Naive thymus-derived CD8-positive, alpha-beta T cell (primary cell): ENCODE results near the gene ITGAL. TPM values are rescaled to one million over a fixed set of nuclear protein-coding genes. Genes with fewer than 3 reads are reported as not detected.
A peak's percentile ranks its signal among the peaks of the same experiment; 100 is the strongest.
"Not testable (repeated sequence)": the region's sequence is repeated elsewhere in the genome, so short reads cannot be mapped to it uniquely, and the experiment has no call there.

Experiments used
- ATAC-seq, 2 donors: fragments of 150-1000 bp; cut with Tn5 transposase in 1 of 2; sonication (Bioruptor Pico), chemical (Tn5 transposase) in 1 of 2; 1 replicate in 1 of 2; 2 replicates in 1 of 2; pipeline ENCODE4 v1.10.0; 2021; ENCODE audit warnings: mild to moderate bottlenecking in 2 of 2, moderate library complexity in 2 of 2
- POLR2A ChIA-PET: fragments of 350-600 bp; sonication (Branson Sonifier 250); formaldehyde crosslinking; loops from one replicate; lab custom pipeline; 2021; ENCODE audit warnings: antibody characterized with exemption; lab: Charles Lee
- DNase-seq, 10 donors: peaks; one replicate each; pipeline versions ENCODE4 v3.0.0 to v3.0.0-alpha.2; 2020 to 2022
- H3K27ac Mint-ChIP-seq, 10 donors: one replicate each; pipeline ENCODE4 v1.8.0; 2020 to 2022; ENCODE audit warnings: mild to moderate bottlenecking in 10 of 10, mixed read lengths in 10 of 10, moderate library complexity in 4 of 10, inconsistent platforms in 1 of 10
- H3K27me3 Mint-ChIP-seq, 5 donors: one replicate each; pipeline ENCODE4 v1.8.0; 2021 to 2022; ENCODE audit warnings: mixed read lengths in 5 of 5
- H3K36me3 Mint-ChIP-seq, 3 donors: one replicate each; pipeline ENCODE4 v1.8.0; 2020 to 2022; ENCODE audit warnings: mixed read lengths in 3 of 3, mild to moderate bottlenecking in 2 of 3, inconsistent platforms in 1 of 3
- H3K4me1 Mint-ChIP-seq, 4 donors: one replicate each; pipeline ENCODE4 v1.8.0; 2021 to 2022; ENCODE audit warnings: mixed read lengths in 4 of 4
- H3K4me3 Mint-ChIP-seq, 10 donors: one replicate each; pipeline ENCODE4 v1.8.0; 2020 to 2022; ENCODE audit warnings: mild to moderate bottlenecking in 10 of 10, mixed read lengths in 10 of 10, moderate library complexity in 6 of 10, inconsistent platforms in 1 of 10
- H3K9me3 Mint-ChIP-seq, 9 donors: one replicate each; pipeline ENCODE4 v1.8.0; 2020 to 2022; ENCODE audit warnings: mixed read lengths in 9 of 9, mild to moderate bottlenecking in 3 of 9, inconsistent platforms in 1 of 9, moderate library complexity in 1 of 9
- polyA plus RNA-seq, 3 donors: library from polyadenylated mRNA; unstranded; fragments of 300-500 nt; fragmentation: Illumina TruSeq; gene quantifications; one replicate each; pipeline ENCODE4 v1.2.3, GENCODE V29; 2021
- total RNA-seq, 8 experiments: library from RNA in 2 of 8; stranded (reverse) in 2 of 8; gene quantifications; one replicate each; pipeline ENCODE4 v1.2.3 and lab custom pipeline; 2021 to 2026

Gene ITGAL
- total and polyA plus RNA-seq, 5 experiments from 2014 or later = 121 to 339 (median 157) TPM

DNA sequence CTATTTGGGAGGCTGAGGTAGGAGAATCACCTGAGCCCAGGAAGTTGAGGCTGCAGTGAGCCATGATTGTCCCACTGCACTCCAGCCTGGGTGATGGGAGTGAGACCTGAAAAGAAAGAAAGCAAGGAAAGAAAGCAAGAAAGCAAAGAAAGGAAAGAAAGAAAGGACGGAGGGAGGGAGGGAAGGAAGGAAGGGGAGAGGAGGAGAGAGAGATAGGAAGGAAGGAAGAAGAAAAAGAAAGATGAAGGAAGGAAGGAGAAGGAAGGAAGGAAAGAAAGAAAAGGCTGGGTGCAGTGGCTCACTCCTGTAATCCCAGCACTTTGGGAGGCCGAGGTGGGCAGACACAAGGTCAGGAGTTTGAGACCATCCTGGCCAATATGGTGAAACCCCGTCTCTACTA lies 5.2 kb downstream of the ITGAL start:
- H3K9me3 Mint-ChIP-seq, H3K27me3 Mint-ChIP-seq, ATAC-seq, DNase-seq: not testable (repeated sequence)
- peaks cover 28 to 75% (median 67%) of the 10 kb centered on the region in 4 donors for H3K4me1 Mint-ChIP-seq
- POLR2A ChIA-PET = interaction anchor here (1.0 kb wide), 1 partner anchor 33 kb away, joined by 4 read pairs; no protein-coding TSS in a partner anchor
- H3K36me3 Mint-ChIP-seq = peaks cover 4 to 91% (median 29%) of the 10 kb centered on the region in 3 donors
- H3K27ac Mint-ChIP-seq = peak overlapping the region; percentile 68 to 92 (median 88)
- H3K4me3 Mint-ChIP-seq = peak overlapping the region in 3 of 10 donors; percentile 2 to 52 (median 22)

DNA sequence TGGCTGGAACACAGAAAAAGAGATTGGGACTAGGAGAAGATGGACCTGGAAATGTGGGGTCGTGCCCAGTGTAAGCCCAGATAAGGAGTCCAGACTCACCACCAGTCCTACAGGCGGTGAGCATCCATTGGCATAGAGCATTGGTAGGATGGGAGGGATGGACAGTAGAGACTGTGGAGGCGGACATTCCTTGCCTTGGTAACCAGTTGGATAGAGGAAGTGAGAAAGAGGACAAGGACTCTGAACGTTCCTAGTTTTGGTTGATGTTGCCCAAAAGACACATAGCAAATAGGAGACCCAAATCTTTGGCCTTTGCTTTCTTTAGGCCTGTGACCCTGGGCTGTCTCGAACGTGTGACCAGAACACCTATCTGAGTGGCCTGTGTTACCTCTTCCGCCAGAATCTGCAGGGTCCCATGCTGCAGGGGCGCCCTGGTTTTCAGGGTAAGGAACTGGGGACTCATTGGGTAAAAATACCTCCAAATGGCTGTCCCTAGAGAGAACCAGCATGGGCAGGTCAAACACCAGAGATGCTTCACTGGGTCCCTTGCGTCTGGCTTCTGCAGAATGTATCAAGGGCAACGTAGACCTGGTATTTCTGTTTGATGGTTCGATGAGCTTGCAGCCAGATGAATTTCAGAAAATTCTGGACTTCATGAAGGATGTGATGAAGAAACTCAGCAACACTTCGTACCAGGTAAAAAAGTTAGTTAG lies 6.4 kb downstream of the ITGAL start:
- no peaks in the 10 kb centered on the region for H3K27me3 Mint-ChIP-seq
- peak overlapping the region in 4 of 10 donors; percentile 6 to 62 (median 21) for H3K4me3 Mint-ChIP-seq
- H3K27ac Mint-ChIP-seq = peak overlapping the region; percentile 5 to 92 (median 84)
- H3K9me3 Mint-ChIP-seq = no peaks in the 10 kb centered on the region
- H3K4me1 Mint-ChIP-seq = peaks cover 26 to 71% (median 60%) of the 10 kb centered on the region in 4 donors
- ATAC-seq (no peak), DNase-seq (no peak)
- POLR2A ChIA-PET = interaction anchor here (0.6 to 1.6 kb wide), 3 partner anchors 33 to 386 kb away, joined by 4 to 5 read pairs (median 5); partner anchors contain the start of gene SEPHS2
- H3K36me3 Mint-ChIP-seq = peaks cover 4 to 95% (median 27%) of the 10 kb centered on the region in 3 donors

DNA sequence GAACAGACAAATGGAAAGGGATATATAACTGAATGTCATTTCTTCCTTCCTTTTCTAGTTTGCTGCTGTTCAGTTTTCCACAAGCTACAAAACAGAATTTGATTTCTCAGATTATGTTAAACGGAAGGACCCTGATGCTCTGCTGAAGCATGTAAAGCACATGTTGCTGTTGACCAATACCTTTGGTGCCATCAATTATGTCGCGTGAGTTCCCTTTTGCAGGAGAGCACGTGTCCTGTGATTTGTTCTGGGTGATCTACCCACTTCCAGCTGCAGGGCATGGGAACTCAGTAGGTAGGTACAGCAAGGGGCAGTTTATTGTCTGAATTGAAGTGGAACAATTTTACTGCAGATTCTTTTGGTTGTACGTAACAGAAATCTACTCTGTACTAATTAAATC lies 8.8 kb downstream of the ITGAL start:
- Mint-ChIP-seq H3K9me3 (no peaks in the 10 kb centered on the region), H3K4me1 (peaks cover 17 to 71% (median 47%) of the 10 kb centered on the region in 4 donors), H3K27me3 (no peaks in the 10 kb centered on the region), H3K4me3 (no peak overlapping the region), H3K36me3 (peaks cover 0 to 96% (median 22%) of the 10 kb centered on the region in 3 donors), H3K27ac (peak overlapping the region in 8 of 10 donors; percentile 20 to 85 (median 68))
- POLR2A ChIA-PET = interaction anchor here (0.6 to 2.7 kb wide), 7 partner anchors 8 to 236 kb away, joined by 3 to 12 read pairs (median 6); partner anchors contain the start of gene ITGAL
- no peak for DNase-seq
- no peak for ATAC-seq

DNA sequence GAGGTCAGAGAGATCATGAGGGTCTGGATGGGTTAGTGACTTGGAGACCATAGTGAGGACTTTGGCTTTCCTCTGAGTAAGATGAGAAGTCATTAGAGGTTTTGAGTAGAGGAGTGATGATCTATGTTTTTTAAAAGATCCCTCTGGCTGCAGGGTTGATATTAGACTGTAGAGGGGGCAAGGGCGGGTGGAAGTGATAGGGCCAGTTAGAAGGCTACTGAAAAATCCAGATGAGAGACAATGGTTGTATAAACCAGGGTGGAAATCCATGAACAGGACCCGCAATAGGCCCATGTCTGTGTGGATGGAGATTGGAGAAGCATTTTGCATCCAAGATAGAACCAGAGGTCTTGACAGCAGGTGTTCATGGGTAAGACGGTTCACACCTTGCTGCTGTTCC lies 9.8 kb downstream of the ITGAL start:
- peak; percentile 29 to 46 for ATAC-seq
- Mint-ChIP-seq H3K9me3 (no peaks in the 10 kb centered on the region), H3K27ac (peak overlapping the region; percentile 15 to 91 (median 82)), H3K4me1 (peaks cover 19 to 65% (median 44%) of the 10 kb centered on the region in 4 donors), H3K4me3 (peak overlapping the region in 1 of 10 donors; percentile 5), H3K27me3 (no peaks in the 10 kb centered on the region), H3K36me3 (peaks cover 0 to 93% (median 20%) of the 10 kb centered on the region in 3 donors)
- no peak for DNase-seq
- POLR2A ChIA-PET = interaction anchor here (1.2 to 2.7 kb wide), 3 partner anchors 8 to 86 kb away, joined by 6 to 12 read pairs (median 7); no protein-coding TSS in a partner anchor

DNA sequence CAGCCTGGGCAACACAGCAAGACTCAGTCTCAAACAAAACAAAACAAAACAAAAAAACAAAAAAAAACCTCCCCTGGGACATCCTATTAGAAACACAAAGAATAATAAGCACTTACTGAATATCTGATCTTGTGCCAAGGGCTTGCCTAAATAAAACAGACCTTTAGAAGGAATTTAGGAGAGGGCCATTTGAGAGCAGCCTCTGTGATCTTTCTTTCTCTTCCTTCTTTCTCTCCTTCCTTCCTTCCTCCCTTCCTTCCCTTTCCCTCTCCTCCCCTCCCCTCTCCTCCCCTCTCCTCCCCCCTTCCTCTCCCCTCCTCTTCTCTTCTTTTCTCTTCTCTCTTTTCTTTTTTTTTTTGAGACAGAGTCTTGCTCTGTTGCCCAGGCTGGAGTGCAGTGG lies 12.3 kb downstream of the ITGAL start:
- peaks cover 17 to 59% (median 31%) of the 10 kb centered on the region in 4 donors for H3K4me1 Mint-ChIP-seq
- DNase-seq = no peak
- H3K4me3 Mint-ChIP-seq = no peak overlapping the region
- no peaks in the 10 kb centered on the region for H3K9me3 Mint-ChIP-seq
- H3K27me3 Mint-ChIP-seq = no peaks in the 10 kb centered on the region
- POLR2A ChIA-PET = interaction anchor here (0.7 to 1.5 kb wide), 4 partner anchors 9 to 354 kb away, joined by 3 to 5 read pairs (median 4); partner anchors contain the start of gene ZNF771
- peaks cover 0 to 95% (median 24%) of the 10 kb centered on the region in 3 donors for H3K36me3 Mint-ChIP-seq
- ATAC-seq = no peak
- peak overlapping the region in 8 of 10 donors; percentile 31 to 80 (median 70) for H3K27ac Mint-ChIP-seq

DNA sequence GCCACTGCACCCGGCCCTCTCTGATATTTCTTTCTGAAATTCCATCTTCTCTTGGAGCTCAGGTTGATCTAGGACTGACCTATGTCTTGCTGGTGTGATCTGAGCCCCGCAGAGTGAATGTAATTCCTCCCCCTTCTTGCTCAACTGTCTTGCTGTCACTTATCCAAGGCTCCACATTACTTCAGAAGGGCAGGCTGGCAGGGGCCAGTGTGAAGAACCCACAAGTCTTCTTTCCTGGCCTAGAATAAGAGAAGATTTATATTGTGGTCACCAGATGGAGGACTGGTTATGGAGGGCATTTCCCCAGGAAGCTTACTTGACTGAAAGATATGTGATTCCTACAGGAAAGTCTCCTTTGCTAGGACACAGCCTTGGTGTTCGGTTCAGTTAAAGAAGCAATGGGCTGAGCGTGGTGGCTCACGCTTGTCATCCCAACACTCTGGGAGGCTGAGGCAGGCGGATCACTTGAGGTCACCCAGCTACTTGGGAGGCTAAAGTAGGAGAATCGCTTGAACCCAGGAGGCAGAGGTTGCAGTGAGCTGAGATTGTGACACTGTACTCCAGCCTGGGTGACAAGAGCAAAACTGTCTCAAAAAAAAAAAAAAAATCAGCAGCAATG lies 13.4 kb downstream of the ITGAL start:
- Mint-ChIP-seq H3K36me3 (peaks cover 0 to 95% (median 20%) of the 10 kb centered on the region in 3 donors), H3K27ac (peak overlapping the region; percentile 41 to 93 (median 82)), H3K4me3 (no peak overlapping the region), H3K27me3 (no peaks in the 10 kb centered on the region), H3K4me1 (peaks cover 14 to 56% (median 25%) of the 10 kb centered on the region in 4 donors), H3K9me3 (no peaks in the 10 kb centered on the region)
- POLR2A ChIA-PET = interaction anchor here (0.7 to 1.3 kb wide), 6 partner anchors 10 to 355 kb away, joined by 3 to 4 read pairs (median 4); partner anchors contain the start of gene DCTPP1
- DNase-seq (no peak), ATAC-seq (no peak)

DNA sequence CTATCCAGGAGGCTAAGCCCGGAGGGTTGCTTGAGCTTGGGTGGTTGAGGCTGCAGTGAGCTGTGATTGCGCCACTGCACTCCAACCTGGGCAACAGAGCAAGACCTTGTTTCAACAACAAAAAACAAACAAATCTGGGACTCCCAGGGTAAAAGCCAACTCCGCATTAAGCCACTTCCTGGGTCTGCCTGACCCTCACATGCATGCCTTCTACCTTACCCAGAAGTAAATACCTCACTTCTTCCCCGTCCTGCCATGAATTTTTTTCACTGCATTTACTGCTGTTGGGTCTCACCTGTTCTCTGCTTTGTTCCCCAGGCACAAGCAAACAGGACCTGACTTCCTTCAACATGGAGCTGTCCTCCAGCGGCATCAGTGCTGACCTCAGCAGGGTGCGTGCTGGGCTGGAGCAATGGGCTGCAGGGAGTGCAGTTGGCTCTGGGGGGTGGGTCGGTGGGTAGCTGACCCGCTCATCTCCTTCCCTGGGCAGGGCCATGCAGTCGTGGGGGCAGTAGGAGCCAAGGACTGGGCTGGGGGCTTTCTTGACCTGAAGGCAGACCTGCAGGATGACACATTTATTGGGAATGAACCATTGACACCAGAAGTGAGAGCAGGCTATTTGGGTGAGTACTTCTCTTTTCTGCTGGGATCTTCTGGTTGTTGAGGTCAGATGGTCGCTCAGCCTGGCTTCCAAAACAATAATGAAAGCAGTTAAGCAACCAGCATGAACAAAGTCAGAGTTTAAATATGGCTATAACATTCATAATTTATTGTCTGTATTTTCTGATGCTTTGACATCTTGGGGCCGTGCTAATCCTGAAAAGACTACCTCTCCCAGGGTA lies 16.4 kb downstream of the ITGAL start:
- Mint-ChIP-seq H3K27ac (peak overlapping the region; percentile 31 to 92 (median 75)), H3K9me3 (no peaks in the 10 kb centered on the region), H3K27me3 (no peaks in the 10 kb centered on the region), H3K4me3 (no peak overlapping the region), H3K36me3 (peaks cover 0 to 85% (median 20%) of the 10 kb centered on the region in 3 donors), H3K4me1 (peaks cover 12 to 51% (median 26%) of the 10 kb centered on the region in 4 donors)
- POLR2A ChIA-PET = interaction anchor here (0.6 to 3.6 kb wide), 7 partner anchors 8 to 112 kb away, joined by 3 to 12 read pairs (median 4); partner anchors contain the start of gene ITGAL
- DNase-seq (no peak), ATAC-seq (no peak)

DNA sequence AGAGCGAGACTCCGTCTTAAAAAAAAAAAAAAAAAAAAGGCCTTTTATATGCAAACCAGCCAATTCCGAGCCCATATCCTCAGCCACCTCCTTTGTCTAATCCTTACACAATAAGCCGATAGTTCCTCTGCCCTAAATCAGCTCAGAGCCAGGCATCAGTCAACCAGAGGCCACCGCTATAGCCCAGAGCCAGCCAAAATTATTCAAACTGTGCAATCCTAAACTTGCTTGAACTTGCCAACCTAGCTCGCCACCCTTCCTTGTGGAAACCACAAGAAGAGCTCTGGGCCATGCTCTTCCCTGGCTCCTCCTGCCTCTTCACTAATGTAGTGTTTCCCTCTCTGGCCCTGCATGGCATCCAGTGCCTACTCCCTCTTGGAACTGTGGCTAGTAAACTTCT lies 17.7 kb downstream of the ITGAL start:
- H3K27me3 Mint-ChIP-seq = no peaks in the 10 kb centered on the region
- DNase-seq (no peak), ATAC-seq (no peak)
- H3K27ac Mint-ChIP-seq = peak overlapping the region; percentile 3 to 87 (median 66)
- no peak overlapping the region for H3K4me3 Mint-ChIP-seq
- H3K9me3 Mint-ChIP-seq = no peaks in the 10 kb centered on the region
- POLR2A ChIA-PET = interaction anchor here (0.6 to 3.6 kb wide), 6 partner anchors 9 to 72 kb away, joined by 3 to 12 read pairs (median 4); no protein-coding TSS in a partner anchor
- H3K4me1 Mint-ChIP-seq = peaks cover 17 to 42% (median 26%) of the 10 kb centered on the region in 4 donors
- peaks cover 4 to 85% (median 23%) of the 10 kb centered on the region in 3 donors for H3K36me3 Mint-ChIP-seq

DNA sequence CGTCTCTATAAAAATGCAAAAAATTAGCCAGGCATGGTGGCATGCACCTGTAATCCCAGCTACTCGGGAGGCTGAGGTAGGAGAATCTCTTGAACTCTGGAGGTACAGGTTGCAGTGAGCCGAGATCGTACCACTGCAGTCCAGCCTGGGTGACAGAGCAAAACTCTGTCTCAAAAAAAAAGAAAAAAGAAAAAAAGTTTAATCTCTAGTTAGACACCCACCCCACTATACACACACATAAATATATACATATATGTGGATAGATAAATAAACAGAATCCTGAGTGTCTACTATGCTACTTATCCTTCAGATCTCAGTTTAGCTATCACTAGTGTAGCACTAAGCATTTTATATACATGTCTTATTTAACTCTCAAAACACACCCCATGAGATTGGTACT lies 18.7 kb downstream of the ITGAL start:
- Mint-ChIP-seq H3K4me3 (no peak overlapping the region), H3K4me1 (peaks cover 15 to 38% (median 23%) of the 10 kb centered on the region in 4 donors), H3K9me3 (no peaks in the 10 kb centered on the region), H3K27ac (peak overlapping the region; percentile 65 to 92 (median 85)), H3K36me3 (peaks cover 4 to 81% (median 23%) of the 10 kb centered on the region in 3 donors), H3K27me3 (no peaks in the 10 kb centered on the region)
- ATAC-seq (no peak), DNase-seq (no peak)
- POLR2A ChIA-PET = interaction anchor here (0.7 to 3.6 kb wide), 6 partner anchors 10 to 73 kb away, joined by 3 to 14 read pairs (median 6); partner anchors contain the start of gene ITGAL

DNA sequence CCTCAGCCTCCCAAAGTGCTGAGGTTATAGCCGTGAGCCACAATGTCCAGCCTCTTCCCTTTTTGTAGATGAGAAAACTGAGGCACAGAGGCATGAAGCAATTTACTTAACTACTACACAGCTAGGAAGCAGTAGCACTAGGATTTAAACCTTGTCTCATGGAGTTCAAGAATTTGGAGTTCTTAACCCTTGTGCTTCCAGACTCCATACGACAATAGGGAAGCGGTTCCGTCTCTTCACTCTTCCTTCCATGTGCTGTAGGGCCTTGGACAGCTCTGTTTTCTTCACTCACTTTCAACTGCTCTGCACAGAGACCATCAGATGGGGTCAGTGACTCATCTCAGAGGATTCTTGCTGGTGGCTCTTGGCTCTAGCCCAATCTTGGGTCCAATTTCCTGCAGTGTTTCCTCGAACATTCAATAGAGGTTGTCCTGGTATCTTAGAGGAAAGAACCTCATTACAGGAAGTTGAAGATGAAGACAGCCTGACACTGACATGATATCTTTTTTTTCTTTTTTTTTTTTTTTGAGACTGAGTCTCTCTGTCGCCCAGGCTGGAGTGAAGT lies 19.3 kb downstream of the ITGAL start:
- peaks cover 4 to 82% (median 19%) of the 10 kb centered on the region in 3 donors for H3K36me3 Mint-ChIP-seq
- no peaks in the 10 kb centered on the region for H3K27me3 Mint-ChIP-seq

DNA sequence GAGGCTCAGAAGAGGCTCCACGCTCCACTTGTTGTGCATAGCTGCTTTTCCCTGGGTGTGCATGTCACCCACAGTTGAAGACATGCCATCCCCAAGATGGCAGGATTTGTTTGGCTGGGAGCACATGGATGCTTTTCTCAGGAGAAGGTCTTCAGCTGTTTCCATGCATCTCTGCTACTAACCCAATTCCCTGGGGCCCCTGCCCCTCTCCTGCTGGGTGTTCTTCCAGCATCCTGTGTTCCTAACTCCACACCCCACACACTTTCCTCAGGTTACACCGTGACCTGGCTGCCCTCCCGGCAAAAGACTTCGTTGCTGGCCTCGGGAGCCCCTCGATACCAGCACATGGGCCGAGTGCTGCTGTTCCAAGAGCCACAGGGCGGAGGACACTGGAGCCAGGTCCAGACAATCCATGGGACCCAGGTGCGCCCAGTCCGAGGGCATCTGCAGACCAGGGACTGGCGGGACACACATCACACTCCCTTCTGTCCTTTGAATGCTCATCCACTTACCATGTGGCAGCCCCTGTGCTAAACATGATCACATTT lies 21.5 kb downstream of the ITGAL start:
- Mint-ChIP-seq H3K4me3 (no peak overlapping the region), H3K27ac (peak overlapping the region in 7 of 10 donors; percentile 19 to 92 (median 40)), H3K4me1 (peaks cover 8 to 34% (median 13%) of the 10 kb centered on the region in 4 donors), H3K9me3 (no peaks in the 10 kb centered on the region), H3K36me3 (peaks cover 4 to 83% (median 17%) of the 10 kb centered on the region in 3 donors), H3K27me3 (no peaks in the 10 kb centered on the region)
- POLR2A ChIA-PET = interaction anchor here (0.5 to 1.0 kb wide), 5 partner anchors 14 to 1533 kb away, joined by 3 to 8 read pairs (median 4); no protein-coding TSS in a partner anchor
- DNase-seq (no peak), ATAC-seq (no peak)

More for the DNA sequence above, 19.3 kb downstream of the ITGAL start:
- POLR2A ChIA-PET = interaction anchor here (0.7 to 3.6 kb wide), 8 partner anchors 11 to 94 kb away, joined by 3 to 14 read pairs (median 4); partner anchors contain the start of genes DCTPP1, ITGAL and ZNF785
- Mint-ChIP-seq H3K9me3 (no peaks in the 10 kb centered on the region), H3K27ac (peak overlapping the region; percentile 68 to 92 (median 86)), H3K4me3 (peak overlapping the region in 4 of 10 donors; percentile 8 to 39 (median 23)), H3K4me1 (peaks cover 10 to 36% (median 20%) of the 10 kb centered on the region in 4 donors)
- DNase-seq = peak in 3 of 10 donors; percentile 12 to 73 (median 20)
- ATAC-seq = peak; percentile 62 to 89
